ENCODE data around the gene C1QTNF5.

DNA sequence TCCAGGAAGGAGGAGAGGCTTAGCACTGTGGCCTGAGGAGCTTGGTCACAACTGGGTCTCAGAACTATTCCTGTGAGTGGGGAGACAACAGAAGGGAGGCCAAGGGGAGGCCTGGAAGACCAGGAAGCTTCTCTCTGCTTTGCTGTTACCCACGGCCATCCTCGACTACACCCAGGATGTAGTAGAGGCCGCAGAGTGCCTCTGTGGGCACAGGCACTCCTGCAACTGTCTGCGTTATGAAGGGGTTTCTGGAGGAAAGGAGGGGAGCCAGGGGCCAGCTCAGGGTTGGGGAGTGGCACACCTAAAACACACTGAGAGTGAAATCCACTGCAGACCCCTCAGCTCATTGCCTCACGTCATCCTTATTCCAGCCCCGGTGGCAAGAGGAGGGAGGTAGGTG, 9.6 kb upstream of the C1QTNF5 start:
- TF ChIP-seq, protein P1, sequence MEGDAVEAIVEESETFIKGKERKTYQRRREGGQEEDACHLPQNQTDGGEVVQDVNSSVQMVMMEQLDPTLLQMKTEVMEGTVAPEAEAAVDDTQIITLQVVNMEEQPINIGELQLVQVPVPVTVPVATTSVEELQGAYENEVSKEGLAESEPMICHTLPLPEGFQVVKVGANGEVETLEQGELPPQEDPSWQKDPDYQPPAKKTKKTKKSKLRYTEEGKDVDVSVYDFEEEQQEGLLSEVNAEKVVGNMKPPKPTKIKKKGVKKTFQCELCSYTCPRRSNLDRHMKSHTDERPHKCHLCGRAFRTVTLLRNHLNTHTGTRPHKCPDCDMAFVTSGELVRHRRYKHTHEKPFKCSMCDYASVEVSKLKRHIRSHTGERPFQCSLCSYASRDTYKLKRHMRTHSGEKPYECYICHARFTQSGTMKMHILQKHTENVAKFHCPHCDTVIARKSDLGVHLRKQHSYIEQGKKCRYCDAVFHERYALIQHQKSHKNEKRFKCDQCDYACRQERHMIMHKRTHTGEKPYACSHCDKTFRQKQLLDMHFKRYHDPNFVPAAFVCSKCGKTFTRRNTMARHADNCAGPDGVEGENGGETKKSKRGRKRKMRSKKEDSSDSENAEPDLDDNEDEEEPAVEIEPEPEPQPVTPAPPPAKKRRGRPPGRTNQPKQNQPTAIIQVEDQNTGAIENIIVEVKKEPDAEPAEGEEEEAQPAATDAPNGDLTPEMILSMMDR (IDR thresholded peaks at IDR 0.05; ENCODE audit: insufficient read depth, low read length), result no peak
- TF ChIP-seq POLR2AphosphoS5 (IDR thresholded peaks at IDR 0.05; ENCODE audit: low read depth), result no peak
- TF ChIP-seq, protein P2, sequence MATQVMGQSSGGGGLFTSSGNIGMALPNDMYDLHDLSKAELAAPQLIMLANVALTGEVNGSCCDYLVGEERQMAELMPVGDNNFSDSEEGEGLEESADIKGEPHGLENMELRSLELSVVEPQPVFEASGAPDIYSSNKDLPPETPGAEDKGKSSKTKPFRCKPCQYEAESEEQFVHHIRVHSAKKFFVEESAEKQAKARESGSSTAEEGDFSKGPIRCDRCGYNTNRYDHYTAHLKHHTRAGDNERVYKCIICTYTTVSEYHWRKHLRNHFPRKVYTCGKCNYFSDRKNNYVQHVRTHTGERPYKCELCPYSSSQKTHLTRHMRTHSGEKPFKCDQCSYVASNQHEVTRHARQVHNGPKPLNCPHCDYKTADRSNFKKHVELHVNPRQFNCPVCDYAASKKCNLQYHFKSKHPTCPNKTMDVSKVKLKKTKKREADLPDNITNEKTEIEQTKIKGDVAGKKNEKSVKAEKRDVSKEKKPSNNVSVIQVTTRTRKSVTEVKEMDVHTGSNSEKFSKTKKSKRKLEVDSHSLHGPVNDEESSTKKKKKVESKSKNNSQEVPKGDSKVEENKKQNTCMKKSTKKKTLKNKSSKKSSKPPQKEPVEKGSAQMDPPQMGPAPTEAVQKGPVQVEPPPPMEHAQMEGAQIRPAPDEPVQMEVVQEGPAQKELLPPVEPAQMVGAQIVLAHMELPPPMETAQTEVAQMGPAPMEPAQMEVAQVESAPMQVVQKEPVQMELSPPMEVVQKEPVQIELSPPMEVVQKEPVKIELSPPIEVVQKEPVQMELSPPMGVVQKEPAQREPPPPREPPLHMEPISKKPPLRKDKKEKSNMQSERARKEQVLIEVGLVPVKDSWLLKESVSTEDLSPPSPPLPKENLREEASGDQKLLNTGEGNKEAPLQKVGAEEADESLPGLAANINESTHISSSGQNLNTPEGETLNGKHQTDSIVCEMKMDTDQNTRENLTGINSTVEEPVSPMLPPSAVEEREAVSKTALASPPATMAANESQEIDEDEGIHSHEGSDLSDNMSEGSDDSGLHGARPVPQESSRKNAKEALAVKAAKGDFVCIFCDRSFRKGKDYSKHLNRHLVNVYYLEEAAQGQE (IDR thresholded peaks at IDR 0.05; ENCODE audit: insufficient replicate concordance, low read depth), result no peak

All from HL-60 (cell line).